Fibroblast of skin of right biceps (primary cell): ENCODE results near the gene DROSHA.

Source experiments
- DNase-seq: peaks from one replicate; pipeline ENCODE4 v3.0.0-alpha.2; 2013

Gene DROSHA

GRCh38 chr5:31530541-31531265, 1.2 kb downstream of the DROSHA start:
- peak; percentile 24 for DNase-seq

GRCh38 chr5:31523041-31523440, 8.9 kb downstream of the DROSHA start:
- no peak for DNase-seq

DNA sequence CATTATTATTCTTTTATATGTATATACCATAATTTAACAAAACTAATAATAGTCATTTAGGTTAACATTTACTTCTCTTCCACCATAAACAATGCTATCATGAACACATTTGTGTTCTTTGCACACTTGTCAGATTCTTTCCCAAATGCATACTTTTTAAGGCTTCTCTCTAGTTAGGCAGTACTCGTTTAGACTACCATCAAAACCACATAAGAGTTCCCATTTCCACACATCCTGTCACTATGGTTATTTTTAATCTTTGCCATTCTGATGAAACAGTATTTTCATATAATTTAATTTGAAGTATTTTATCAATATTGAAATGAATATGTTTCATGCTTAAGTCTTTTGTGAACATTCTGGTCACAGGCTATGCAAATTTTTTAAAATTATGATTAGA, 15.1 kb downstream of the DROSHA start:
- no peak for DNase-seq

GRCh38 chr5:31511305-31511704, 20.6 kb downstream of the DROSHA start:
- DNase-seq: no peak

DNA sequence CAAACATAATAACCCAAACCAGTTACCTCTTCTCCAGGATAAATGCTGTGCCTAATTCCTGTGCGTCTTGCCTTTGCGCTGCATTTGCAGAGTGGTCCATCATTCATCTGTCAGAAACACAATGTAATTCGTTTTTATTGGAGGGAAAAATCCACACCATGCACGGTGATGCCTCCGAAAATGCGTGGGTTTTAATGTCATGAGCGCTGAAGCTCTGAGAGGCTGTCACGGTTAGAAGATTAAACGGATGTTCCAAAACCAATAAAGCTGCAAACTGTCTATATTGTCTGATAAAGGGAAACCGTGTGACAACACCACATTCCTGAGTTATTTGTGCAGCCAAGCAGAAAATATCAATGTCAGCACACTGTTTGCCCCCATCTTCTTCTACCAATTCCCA, 27.4 kb downstream of the DROSHA start:
- DNase-seq: no peak

- no peak for DNase-seq
These were observed 29.4 kb downstream of the DROSHA start for GRCh38 chr5:31502506-31502905.

DNA sequence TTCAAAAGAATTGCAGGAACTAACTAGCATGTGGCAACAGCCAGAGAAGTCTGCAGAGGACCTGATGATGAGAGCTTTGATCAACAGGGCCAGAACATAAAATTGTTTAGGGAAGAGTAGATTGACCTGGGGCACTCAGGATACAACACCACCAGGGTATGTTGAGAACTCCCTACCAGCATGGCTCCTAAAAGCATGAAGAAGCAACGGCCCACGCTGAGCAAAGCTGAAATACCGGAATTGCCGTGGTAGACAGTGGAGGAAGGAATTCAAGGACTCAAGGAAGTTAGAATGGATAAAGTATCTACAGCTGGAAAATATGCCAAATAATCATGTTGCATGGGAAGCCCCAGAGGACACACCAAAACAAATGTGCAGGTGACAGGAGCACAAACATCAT, 31.6 kb downstream of the DROSHA start:
- DNase-seq: no peak

DNA sequence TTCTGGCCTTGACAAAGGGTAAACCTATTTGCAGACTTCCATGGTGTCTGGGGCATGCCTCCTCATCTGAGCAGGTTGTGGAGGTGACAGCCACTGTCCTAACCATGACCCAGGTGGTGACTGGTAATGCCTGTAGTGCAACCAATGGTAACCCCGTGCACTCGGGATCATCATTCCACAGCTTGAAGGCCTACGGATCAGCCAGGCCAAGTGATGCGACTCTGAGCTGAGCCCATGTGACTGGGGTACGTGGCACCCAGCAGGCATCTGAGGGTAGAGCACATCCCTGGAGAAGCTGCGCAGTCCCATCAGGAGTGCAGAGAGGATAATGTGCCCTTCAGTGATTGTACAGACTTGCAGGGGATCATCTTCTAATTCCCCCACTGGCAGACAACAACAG, 35.0 kb downstream of the DROSHA start:
- DNase-seq: no peak

DNA sequence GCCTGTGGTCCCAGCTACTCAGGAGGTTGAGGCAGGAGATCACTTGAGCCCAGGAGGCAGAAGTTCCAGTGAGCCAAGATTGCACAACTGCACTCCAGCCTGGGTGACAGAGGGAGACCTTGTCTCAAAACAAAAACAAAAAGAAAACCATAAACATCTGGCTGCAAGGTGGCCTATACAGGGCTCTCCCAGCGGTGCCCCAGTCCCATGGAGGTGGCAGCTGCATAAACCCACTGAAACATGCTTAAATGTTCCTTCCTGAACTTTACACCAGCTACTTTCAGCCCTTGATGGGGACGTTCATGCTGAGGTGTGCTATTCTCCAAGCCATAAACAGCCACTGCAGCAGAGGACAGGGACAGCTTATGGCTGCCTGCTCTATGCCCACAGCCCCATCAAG, 35.6 kb downstream of the DROSHA start:
- DNase-seq: no peak

DNA sequence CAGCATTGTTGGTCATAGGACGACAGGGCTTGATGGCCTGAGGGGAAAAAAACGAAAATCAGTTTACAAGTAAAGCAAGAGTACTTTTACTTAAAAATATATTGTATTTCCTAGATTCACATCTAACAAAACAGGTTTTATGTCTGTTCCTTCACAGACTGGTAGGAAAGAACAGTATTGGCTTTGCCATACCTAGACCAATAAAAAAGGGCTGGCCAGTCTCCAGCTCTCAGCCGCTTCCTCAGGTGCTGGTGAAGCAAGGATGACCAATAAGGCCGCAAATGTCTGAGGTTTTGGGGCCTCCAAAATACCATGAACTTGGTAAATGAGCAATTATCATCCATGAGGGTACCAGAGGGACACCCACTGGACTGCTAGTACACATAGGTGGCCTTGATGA, 36.6 kb downstream of the DROSHA start:
- no peak for DNase-seq

DNA sequence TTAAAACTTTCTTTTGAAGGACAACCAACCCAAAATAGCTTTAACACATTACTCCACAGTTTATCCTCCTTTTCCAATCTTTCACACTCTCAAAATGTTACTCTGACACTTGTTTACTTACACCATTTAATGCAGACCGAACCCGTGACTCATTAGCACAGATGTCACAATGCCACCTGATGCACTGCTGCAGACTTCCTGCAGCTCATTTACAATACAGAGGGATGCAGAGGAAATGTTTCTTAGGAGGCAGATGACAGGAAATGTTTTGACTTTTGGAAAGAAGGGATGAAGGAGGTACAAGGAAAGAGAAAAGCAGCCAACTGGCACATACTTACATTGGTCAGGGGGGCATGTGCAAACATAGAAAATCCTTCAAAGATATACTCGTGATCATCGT, 39.0 kb downstream of the DROSHA start:
- no peak for DNase-seq

DNA sequence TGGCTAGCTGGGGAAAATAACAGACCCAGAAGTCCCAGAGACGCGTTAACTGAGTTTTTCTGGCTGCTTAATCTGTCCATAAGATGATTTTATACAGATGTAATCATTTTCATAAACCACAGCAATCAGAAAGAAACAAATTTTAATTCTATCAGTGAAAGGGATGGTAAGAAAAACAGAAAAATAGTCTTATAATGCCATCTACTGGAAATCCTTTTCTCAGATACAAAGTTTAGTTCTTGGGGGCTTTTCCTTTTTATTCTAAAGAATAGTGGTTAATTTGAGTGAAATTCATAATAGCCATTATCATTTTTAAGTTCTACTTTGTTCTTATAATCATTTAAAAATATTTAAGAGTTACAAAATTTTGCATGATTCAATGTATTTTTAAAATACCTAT, 44.4 kb downstream of the DROSHA start:
- DNase-seq: no peak

DNA sequence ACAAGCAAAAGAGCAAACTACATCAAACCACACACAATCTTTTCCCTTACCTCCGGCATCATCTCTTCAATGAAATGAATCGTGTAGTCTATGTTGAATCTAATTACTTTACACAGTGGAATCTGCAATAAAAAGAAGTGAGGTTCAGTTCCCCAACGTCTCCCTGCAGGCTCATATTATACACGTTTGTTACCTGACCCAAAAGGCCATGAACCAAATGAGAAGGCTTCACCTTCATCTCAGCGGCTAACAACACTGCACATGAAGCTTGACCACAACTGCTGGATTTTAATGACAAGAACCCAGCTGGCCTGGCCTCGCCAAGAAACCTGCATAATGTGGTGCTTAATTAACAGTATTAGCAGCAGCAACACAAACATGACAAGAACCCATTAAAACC, 45.5 kb downstream of the DROSHA start:
- DNase-seq: no peak

DNA sequence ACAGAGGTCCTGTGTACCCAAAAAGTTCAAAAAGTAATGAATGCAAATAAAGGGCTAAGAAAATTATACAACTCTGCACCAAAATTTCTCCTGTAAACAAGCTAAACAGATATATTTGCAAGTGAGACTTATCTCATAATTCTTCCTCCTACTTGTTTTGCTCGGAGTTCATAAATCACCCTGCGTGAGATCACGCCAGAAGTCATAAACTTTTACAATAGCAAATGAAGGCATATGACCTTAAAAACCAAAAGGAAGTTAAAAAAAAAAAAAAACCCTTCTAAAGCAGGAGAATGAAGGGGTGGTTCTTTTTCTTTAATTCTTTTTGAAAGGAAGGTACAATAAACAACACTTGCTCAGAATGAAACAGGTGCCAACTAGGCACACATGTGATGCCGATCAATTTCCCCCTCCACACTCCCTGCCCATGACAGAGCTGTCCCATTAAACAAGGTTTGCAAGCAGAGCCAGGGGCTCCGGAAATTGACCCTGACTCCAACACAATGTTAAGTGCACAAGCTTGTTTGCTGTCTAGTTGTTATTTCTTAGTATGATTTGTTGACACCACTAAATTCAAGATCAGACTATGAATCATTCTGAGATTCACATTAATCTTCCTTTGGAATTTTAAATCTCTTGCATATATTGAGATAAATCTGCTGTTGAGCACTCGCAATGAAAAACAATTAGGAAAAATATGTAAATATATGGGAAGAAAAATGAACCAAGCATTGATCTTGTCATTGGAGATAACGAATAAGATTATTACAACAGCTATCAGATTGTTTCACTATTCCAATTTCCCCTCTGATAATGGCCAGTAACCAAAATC, 46.3 kb downstream of the DROSHA start:
- no peak for DNase-seq

- DNase-seq: no peak
These were observed 50.2 kb downstream of the DROSHA start for GRCh38 chr5:31481531-31482165.

DNA sequence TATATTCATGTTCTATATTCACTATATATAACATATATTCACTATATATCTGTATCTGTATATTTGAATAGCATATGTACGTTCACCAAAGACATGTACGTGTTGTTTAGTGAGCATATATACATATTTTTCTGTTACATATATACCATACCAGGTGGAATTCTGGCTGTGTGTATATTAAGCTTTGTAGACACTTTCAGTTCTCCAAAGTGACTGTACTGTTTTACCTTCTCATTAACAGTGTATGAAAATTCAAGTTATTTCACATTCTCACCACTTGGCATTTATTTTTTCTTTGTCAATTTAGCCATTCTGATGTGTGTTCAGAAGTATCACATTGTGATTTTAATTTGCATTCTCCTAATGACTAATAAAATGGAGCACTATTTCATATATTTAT, 52.2 kb downstream of the DROSHA start:
- DNase-seq: no peak

GRCh38 chr5:31478901-31479300, 53.0 kb downstream of the DROSHA start:
- peak; percentile 46 for DNase-seq

- no peak for DNase-seq
These were observed 53.9 kb downstream of the DROSHA start for GRCh38 chr5:31477971-31478370.

DNA sequence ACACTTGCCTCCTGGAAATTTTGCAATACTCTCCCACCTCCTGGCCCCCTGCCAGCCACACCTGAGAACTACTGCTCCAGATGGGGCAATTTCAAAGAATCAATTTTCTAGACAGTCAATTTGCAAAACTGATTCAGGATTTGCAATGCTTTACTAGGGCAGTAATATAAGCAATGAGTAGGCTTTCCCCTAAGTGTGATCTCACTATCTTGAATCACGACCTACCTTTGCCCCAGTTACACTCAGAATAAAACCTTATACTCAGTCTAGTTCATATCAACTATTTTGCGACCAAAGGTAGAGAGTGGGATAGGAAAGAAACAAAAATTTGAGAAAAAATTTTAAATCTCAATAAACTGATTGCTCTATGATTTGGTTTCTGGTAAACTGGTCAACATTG, 54.4 kb downstream of the DROSHA start:
- DNase-seq: no peak

GRCh38 chr5:31476738-31477141, 55.2 kb downstream of the DROSHA start:
- no peak for DNase-seq

DNA sequence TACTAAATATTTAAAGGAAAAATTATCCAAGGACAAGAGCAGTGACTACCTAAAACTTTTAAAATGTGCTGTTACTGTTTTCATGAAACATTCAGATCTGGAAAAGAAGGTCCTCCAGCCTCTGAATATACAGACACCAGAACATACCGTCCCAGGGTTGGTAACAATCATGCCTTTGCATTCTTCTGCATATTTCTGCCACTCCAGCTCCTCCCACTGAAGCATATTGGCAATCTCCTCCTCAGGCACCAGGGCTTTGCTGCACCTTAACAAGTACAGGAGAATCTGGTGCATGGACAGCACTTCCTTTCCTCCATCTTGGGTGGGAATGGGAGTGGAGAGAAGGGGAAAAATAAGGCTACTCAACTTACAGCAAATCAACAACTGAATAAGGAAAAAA, 60.0 kb downstream of the DROSHA start:
- no peak for DNase-seq

DNA sequence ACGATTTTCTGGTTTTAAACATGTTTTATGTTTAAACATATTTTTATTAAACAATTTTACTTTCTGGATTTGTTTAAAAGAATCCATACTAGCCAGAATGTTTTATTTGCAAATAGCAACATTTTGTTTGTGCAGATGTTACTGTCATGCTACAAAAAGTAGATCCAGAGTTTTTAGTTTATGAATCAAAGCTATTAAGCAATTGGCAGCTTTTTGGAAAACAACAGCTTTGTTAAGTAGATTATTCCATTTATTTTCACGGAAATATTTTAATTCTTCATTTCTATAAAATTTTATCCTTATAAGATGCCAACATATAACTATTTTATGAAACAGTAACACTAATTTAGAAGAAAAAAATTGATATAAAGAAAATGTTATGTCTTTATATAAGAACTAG, 60.9 kb downstream of the DROSHA start:
- no peak for DNase-seq

- peak; percentile 72 for DNase-seq
These were observed 61.3 kb downstream of the DROSHA start for GRCh38 chr5:31470608-31471007.

- DNase-seq: peak; percentile 40
These were observed 62.0 kb downstream of the DROSHA start for GRCh38 chr5:31469886-31470285.
